Erythroblast (primary cell): Measurements from ENCODE around the gene HIBCH.
A peak's percentile ranks its signal among the peaks of the same experiment; 100 is the strongest.
"Not testable (repeated sequence)": the region's sequence is repeated elsewhere in the genome, so short reads cannot be mapped to it uniquely, and the experiment has no call there.

ENCODE experiments used
- DNase-seq, 2 experiments: peaks; one replicate each; lab custom pipeline; 2025; lab: John Stamatoyannopoulos, UW
- GATA1 ChIP-seq: IDR thresholded peaks from 2 replicates; pipeline ENCODE4 v1.6.1; 2011; ENCODE audit warnings: low read depth, mild to moderate bottlenecking, control low read depth, low read length, moderate library complexity
- POLR2A ChIP-seq: IDR thresholded peaks from 2 replicates; pipeline ENCODE4 v1.6.1; 2011; ENCODE audit warnings: mild to moderate bottlenecking, low read length

Gene HIBCH

DNA sequence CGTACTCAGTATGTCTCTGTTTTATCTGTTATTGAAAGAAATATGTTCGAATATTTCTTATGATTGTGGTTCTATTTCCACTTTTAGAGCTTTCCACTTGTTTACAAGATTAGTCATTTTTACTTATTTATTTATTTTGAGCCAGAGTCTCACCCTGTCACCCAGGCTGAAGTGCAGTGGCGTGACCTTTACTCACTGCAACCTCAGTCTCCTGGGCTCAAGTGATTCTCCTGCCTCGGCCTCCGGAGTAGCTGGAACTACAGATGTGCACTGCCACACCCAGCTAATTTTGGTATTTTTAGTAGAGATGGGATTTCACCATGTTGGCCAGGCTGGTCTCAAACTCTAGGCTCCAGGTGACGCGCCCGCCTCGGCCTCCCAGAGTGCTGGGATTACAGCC, 53.3 kb downstream of the HIBCH start:
- TF ChIP-seq POLR2A = no peak
- no peak for TF ChIP-seq GATA1
- no peak for DNase-seq

DNA sequence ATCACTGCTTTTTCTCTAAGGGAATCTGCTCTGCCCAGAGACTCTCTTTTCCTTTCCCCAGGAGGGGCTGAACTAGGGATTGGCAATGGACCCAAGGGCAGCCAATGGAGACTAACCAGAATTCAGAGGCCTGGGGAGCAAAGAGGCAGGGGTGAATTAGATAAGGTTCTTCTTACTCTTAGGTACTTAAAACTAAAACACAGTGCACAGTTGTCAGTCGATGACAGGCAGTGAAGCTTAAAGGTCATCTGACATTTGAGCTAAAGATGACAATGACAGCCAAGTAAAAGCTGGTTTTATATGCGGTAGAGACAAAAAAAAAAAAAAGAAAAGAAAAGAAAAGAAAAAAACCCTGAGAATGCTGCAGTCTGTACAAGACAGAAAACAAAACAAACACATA, 57.8 kb downstream of the HIBCH start:
- no peak for DNase-seq
- TF ChIP-seq GATA1 (no peak), POLR2A (no peak)

GRCh38 chr2:190256087-190256486, 63.5 kb downstream of the HIBCH start:
- TF ChIP-seq GATA1 (no peak), POLR2A (no peak)
- no peak for DNase-seq

DNA sequence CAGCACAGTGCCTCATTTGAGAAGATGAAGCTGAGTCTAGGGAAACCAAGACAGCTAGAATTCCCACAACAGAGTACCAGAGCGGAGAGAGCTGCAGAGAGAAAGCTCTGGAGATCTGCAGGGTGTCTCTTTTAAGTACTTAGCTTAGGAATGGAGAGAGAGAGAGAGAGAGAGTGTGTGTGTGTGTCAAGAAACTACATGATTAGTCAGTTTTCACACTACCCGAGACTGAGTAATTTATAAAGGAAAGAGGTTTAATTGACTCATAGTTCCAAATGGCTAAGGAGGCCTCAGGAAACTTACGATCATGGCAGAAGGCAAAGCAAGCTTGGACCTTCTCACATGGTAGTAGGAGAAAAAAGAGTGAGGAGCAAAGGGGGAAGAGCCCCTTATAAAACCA, 64.0 kb downstream of the HIBCH start:
- no peak for DNase-seq
- TF ChIP-seq GATA1 = no peak
- no peak for TF ChIP-seq POLR2A

- TF ChIP-seq POLR2A = no peak
- no peak for TF ChIP-seq GATA1
- no peak for DNase-seq
Observed at GRCh38 chr2:190254063-190254850, 65.4 kb downstream of the HIBCH start.

DNA sequence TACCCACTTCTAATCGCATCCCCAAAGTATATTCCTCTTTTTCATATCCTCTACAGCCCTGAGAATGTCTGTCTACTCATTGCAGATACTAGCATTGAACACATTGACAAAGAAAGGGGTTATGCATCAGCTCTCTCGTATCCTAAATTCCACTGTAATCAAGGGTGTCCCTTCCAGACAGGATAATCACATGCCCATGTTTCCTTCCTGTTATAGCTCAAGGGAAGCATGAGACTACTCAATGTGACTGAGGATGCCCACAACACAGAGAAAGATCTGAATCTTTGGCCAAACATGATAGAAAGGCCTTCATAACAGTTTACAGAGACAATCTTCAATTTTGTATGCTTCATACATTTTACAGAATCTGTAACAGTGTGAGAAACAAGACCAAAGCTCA, 69.2 kb downstream of the HIBCH start:
- TF ChIP-seq POLR2A = no peak
- no peak for TF ChIP-seq GATA1
- no peak for DNase-seq

DNA sequence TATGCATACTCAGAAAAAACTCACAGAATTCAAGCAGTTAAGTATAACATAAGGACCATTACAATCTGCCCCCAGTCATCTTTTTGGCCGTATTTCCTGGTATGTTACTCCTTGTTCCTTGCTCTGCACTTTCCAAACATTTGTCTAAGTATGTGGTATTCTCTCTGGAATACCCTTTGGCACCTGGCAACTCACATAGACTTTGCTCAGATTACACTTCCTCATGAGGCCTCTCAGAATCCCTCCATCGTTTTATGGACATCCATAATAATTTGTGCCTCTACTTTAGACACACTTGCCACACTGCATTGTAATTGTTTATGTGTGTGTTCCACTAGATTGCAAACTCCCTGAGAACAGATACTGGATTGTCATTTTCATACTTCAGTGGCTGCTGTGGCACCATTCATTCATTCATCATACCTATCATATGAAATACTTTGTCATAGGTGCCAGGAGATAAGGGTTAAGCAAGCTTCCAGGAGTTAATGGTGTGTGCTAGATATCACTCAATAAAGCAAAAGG, 84.0 kb downstream of the HIBCH start:
- no peak for TF ChIP-seq POLR2A
- TF ChIP-seq GATA1 = no peak
- no peak for DNase-seq

- no peak for TF ChIP-seq GATA1
- TF ChIP-seq POLR2A = no peak
- DNase-seq = no peak
Observed at GRCh38 chr2:190235101-190235500, 84.5 kb downstream of the HIBCH start.

- DNase-seq = not testable (repeated sequence)
Observed at GRCh38 chr2:190223989-190224388, 95.6 kb downstream of the HIBCH start.

DNA sequence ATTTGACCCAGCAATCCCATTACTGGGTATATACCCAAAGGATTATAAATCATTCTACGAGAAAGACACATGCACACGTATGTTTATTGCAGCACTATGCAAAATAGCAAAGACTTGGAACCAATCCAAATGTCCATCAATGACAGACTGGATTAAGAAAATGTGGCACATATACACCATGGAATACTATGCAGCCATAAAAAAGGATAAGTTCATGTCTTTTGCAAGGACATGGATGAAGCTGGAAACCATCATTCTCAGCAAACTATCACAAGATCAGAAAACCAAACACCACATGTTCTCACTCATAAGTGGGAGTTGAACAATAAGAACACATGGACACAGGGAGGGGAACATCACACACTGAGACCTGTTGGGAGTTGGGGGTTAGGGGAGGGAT, 96.9 kb downstream of the HIBCH start:
- not testable (repeated sequence) for DNase-seq

GRCh38 chr2:190221429-190221828, 98.2 kb downstream of the HIBCH start:
- no peak for DNase-seq
- TF ChIP-seq GATA1 = no peak
- no peak for TF ChIP-seq POLR2A

DNA sequence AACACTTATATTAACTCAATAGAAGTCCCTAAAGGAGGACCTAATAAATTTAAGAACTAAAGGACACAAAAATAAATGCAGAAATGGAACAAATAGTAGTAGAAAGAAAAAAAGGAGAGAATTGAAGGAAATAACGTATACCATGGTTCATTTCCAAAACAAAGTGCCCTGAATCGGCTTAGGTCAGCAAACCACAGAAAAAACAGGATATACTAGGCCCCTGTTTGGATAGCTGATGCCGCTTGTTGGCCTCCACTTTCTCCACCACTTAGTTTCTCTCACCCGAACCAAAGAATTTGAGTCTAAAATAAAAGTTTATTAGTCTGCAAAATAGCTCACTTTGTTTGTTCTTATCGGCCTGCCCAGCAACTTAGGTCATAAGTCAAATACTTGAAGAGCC, 100.4 kb downstream of the HIBCH start:
- no peak for DNase-seq
- TF ChIP-seq POLR2A = no peak
- TF ChIP-seq GATA1 = no peak

DNA sequence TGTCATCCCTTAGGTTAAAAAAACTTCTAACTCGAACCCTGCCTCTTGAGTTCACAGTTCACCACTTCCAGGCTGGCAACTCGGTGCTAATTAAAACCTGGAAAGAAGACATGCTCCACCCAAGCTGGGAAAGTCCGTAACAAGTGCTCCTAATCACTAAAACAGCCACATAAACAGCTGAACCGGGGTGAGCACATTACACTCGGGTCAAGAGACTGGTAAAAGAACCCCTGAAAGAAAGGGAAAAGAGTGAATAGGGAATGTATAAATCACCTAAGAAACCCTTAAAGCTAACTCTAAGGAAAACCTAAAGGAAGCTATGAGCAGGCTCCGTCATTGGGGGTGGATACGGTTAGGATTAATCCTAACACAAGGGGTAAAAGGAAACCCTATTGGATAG, 102.0 kb downstream of the HIBCH start:
- TF ChIP-seq POLR2A (no peak), GATA1 (no peak)
- DNase-seq = no peak

DNA sequence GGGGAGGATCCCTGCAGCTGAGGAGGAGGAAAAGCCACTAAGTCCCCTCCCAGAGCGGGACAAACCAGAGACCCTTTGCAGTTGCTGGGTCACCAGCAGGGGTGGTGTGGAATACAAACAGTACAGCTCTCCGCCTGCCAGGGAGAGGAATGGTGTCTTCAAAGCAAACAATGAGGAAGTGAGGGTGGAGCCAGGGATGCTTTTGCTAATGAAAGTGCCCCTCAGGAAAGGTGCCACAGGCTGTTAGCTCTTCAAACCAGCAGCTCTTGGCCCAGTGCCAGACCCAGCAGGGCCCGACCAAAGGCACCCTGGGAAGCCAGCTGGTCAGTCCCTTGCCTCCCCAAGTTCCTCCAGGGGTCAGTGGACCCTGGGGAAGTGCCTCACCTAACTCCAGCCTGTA, 102.8 kb downstream of the HIBCH start:
- no peak for TF ChIP-seq GATA1
- no peak for TF ChIP-seq POLR2A
- peak; percentile 44 to 58 for DNase-seq

DNA sequence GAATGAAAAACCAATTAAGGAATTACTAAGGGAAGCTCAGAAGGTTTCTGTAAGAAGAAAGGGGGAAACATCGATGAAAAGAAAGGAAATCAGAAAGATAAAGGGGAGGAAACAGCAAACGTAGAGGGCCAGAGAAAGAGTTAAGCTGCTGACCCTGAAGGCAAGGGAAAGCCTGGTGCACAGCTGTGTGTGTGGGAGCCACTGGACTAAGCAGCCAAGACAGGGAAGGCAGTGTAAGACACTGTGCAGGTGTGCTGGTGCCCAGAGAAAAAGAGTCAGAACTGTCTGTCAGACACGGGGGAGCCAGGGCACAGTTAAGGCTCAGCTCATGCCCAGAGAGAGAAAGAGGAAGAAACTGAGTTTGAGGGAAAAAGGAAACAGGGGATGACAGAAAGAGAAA, 104.0 kb downstream of the HIBCH start:
- DNase-seq = no peak

More for the DNA sequence above, 104.0 kb downstream of the HIBCH start:
- TF ChIP-seq GATA1 (no peak), POLR2A (no peak)
